GM21528 (cell line): ENCODE data around the gene SLC29A2.

Experiments used
- ATAC-seq: cut with Tn5 transposase; IDR thresholded peaks from one replicate; pipeline ENCODE4 v1.9.1; 2021; ENCODE audit warnings: mild to moderate bottlenecking, moderate library complexity; ENCODE audit not compliant: unreplicated experiment, low FRiP score

The SLC29A2 gene

GRCh38 chr11:66371627-66372415, at the start of gene SLC29A2:
Gene SLC29A2, minus strand, starts transcription at chr11:66371760. Its CDS starts 169 bp downstream, at chr11:66371591.
- ATAC-seq: peak; percentile 55

GRCh38 chr11:66420671-66421476, 49.3 kb upstream of the SLC29A2 start, which contains the start of gene NPAS4:
Gene NPAS4, plus strand, starts transcription at chr11:66421035. Its CDS starts 145 bp downstream, at chr11:66421180.
- no peak for ATAC-seq

- ATAC-seq: no peak
Measured at GRCh38 chr11:66419825-66420224, 48.3 kb upstream of the SLC29A2 start.

GRCh38 chr11:66418986-66419308, 47.4 kb upstream of the SLC29A2 start:
- no peak for ATAC-seq

DNA sequence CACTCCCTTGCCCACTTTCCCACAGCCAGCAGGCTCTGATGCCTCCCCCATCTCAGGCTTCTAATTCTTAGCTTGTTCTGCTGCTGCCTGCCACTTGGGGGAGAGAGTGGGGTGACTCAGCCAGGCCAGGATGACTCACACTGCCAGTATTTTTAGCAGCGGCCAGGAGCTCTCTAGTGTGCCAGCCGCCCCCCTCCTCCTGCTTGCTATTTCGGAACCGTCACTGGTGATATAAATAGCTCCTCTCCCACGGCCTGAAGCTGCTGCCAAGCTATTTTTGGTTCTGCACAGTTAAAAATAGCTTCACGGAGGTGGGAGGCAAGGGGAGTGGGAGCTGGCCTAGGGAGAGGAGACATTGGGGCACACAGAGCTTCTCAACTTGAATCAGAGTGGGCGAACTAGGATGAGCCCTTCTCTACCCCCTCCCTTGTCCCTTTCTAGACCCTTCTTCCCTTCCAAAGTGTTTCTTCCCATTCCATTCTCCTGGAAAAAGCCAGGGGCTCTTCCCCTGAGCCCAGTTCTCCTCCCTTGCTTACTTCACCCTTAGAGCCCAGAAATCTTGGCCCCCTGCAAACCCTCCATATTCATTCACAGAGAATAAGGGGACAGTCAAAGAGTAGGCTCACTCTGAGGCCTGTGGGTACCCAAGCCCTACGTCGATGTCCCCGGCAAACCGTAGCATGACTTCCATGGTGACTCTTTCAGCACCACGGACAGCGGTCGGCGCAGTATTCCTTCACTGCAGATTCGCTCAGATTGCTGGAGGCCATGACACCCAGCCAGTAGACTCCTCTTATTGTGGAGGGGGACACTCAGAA, 46.8 kb upstream of the SLC29A2 start:
- no peak for ATAC-seq

DNA sequence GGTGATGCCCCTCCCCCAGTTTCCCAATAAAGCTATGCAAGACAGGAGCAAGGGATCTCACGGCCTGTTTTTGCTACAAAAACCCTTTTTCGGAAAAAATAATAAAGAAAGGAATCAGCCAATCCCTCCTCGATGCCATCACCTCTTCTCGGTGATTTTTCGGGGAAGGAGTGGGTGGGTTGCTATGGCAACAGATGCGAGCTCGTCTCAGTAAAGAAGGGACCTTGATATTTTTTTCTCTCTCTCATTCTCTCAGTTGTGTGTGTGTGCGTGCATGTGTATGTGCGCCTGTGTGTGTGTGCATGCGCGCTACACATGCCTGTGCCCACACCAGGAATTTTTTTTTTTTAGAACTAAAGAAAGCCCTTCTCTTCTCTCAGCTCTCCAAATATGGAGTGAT, 45.4 kb upstream of the SLC29A2 start:
- no peak for ATAC-seq

DNA sequence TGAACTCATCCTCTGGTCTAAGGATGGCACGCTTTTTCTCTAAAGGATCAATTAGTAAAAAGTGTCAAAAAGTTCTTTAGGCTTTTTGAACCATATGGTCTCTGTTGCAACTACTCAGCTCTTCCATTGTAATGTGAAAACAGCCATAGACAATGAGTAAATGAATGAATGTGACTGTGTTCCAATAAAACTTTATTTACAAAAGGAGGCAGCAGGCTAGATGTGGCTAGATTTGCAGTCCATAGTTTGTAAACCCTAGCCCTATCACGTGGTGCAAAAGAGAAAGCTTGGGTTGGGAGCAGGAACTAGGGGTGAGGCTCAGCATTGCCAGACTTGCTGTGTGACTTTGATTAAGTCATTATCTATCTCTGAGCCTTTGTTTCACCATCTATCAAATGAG, 43.9 kb upstream of the SLC29A2 start:
- ATAC-seq: no peak

GRCh38 chr11:66414120-66414934, 42.8 kb upstream of the SLC29A2 start:
- no peak for ATAC-seq

DNA sequence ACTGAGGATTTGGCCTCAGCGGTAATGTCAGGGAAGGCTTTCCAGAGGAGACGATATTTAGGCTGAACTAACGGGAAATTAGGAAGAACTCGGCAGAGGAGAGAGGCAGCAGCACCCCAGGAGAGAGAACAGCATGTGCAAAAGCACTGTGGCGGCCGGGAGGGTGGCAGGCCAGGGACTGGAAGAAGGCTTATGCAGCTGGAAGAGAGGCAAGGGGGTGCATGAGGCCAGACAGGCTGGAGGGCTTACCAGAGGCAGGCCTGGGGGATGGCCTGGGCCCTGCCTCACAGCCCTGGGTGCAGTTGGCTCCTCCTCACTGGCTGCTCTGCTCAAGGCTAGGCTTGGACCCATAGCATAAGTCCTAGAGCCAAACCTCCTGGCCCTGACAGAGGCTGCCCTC, 41.6 kb upstream of the SLC29A2 start:
- ATAC-seq: no peak

- ATAC-seq: no peak
Measured at GRCh38 chr11:66412110-66412509, 40.5 kb upstream of the SLC29A2 start.

DNA sequence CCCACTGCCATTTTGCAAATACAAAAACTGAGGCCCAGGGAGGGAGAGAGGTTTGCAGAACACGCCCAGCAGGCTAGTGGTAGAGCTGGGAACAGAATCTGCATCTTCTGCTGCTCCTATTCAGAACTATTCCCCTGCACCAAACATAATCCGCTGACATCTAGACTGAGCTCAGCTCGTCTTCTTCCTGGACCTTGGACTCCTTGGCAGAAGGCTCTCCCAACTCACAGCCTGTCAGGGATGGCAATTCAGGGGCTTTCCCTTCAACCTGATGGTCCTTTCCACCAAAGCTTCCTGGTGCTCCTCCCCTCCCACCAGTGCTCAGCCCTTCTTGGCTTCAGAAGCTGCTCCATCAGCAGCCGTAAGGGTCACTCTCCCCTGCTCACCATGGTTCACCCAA, 39.8 kb upstream of the SLC29A2 start:
- no peak for ATAC-seq

GRCh38 chr11:66410191-66410590, 38.6 kb upstream of the SLC29A2 start:
- ATAC-seq: no peak

DNA sequence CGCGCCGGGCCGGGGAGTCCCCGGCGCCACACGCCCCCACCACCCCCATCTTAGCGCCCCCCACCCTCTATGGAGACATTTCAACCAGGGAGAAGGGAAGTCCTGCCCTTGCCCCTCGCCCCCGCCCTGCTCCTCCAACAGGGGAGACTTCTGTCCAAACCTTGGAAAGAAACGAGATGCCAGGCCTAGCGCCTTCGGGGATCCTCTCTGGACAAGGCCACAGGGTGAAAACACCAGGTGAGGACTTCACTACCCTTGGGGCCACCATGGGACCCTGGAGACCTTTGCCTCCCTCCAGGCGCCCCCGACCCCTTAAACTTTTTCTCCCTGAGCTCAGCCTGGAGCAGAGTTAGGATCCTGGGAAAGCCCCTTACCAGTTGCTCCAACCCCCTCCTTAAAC, 37.7 kb upstream of the SLC29A2 start:
- no peak for ATAC-seq

GRCh38 chr11:66408488-66409214, 37.1 kb upstream of the SLC29A2 start:
- ATAC-seq: peak; percentile 77

DNA sequence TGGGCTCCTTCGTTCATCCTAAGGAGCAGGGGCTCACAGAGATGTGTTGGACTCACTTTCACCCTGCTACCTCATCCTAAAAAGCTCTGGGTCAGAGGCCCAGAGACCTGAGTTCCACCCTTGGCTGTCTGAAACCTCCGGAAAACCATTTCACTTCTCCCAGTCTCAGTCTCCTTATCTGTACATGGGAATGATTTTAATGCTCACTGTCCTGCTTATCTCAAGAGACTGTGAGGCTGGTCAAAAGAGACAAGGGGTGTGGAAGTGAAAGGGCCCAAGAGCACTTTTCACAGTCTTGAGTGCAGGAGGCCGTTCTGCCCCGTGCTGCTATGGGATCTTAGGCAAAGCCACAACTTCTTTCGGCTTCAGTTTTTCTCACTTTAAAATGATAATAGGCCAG, 36.1 kb upstream of the SLC29A2 start:
- no peak for ATAC-seq

DNA sequence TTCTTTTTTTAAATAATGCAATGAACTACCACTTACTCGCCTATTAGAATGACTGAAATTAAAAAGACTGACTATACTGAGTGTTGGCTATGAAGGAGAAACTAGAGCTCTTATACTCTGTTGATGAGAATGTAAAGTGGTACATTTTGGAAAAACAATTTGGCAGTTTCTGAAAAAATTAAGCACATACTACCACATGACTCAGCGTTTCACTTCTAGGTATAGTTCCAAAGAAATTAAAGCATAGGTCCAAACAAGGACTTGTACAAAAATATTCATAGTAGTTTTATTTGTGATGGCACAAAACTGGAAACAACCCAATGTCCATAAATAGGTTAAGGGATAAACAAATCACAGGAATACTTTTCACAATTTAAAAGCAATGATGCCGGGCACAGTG, 22.4 kb upstream of the SLC29A2 start:
- ATAC-seq: no peak

GRCh38 chr11:66391322-66391721, 19.8 kb upstream of the SLC29A2 start:
- ATAC-seq: no peak

- no peak for ATAC-seq
Measured at GRCh38 chr11:66388780-66389386, 17.3 kb upstream of the SLC29A2 start.
